ENCODE data around the gene CPN1. TPM values are rescaled to one million over a fixed set of nuclear protein-coding genes. Genes with fewer than 3 reads are reported as not detected.
"Not testable (repeated sequence)": the region's sequence is repeated elsewhere in the genome, so short reads cannot be mapped to it uniquely, and the experiment has no call there.

The CPN1 gene
- total and polyA plus RNA-seq, 2 of the 8 experiments (the other 6 are each of a cell fraction or from before 2014, with no cell fraction given) = 0.15 to 0.20 TPM

- TF ChIP-seq ATF2 (IDR thresholded peaks at IDR 0.05; ENCODE audit: low read length) = no peak
Observed at GRCh38 chr10:100089241-100089640, 7.6 kb upstream of the CPN1 start (continued).

GRCh38 chr10:100086708-100087107 is 5.0 kb upstream of the CPN1 start:
- H3K9me3 ChIP-seq (ENCODE audit: insufficient read depth in 2 of 2, low read depth in 1 of 2, low read length in 1 of 2); H3K27me3 ChIP-seq (replicated peaks in 1 of 4; ENCODE audit: control insufficient read depth in 3 of 4, extremely low read depth in 1 of 4, insufficient read depth in 3 of 4, low read length in 3 of 4); H2BK20ac ChIP-seq (ENCODE audit: low read length); H4K20me1 ChIP-seq (replicated peaks in 1 of 2; ENCODE audit: control insufficient read depth in 1 of 2, insufficient read depth in 2 of 2, low read length in 2 of 2); H3K27ac ChIP-seq (ENCODE audit: low read depth, low read length); H4K8ac ChIP-seq (ENCODE audit: extremely low read depth, insufficient read depth, low read length); H2BK12ac ChIP-seq (ENCODE audit: low read depth, low read length); H3K14ac ChIP-seq (ENCODE audit: insufficient read length); H3K4ac ChIP-seq (replicated peaks; ENCODE audit: insufficient read length, low read depth, low read length); H3K56ac ChIP-seq (replicated peaks; ENCODE audit: insufficient read length, low read depth, low read length); H2AFZ ChIP-seq (ENCODE audit: low read length); H3K4me1 ChIP-seq (replicated peaks in 1 of 4; ENCODE audit: control insufficient read depth in 3 of 4, insufficient read depth in 4 of 4, low read length in 3 of 4); H4K91ac ChIP-seq (replicated peaks; ENCODE audit: insufficient read length, low read length); H4K5ac ChIP-seq (ENCODE audit: insufficient read length, low read depth, low read length); H3K4me2 ChIP-seq (ENCODE audit: insufficient read depth in 1 of 2, low read depth in 2 of 2, low read length in 2 of 2); H3K79me1 ChIP-seq (ENCODE audit: low read depth, low read length); H3K18ac ChIP-seq (ENCODE audit: extremely low read depth, low read length); POLR2A ChIA-PET (ENCODE audit: partially characterized antibody); H3K79me2 ChIP-seq (ENCODE audit: control insufficient read depth in 1 of 2, insufficient read depth in 2 of 2, low read length in 2 of 2); CTCF ChIA-PET (ENCODE audit: partially characterized antibody); H2BK120ac ChIP-seq (replicated peaks; ENCODE audit: low read depth, low read length); FAIRE-seq; H3K9ac ChIP-seq (replicated peaks in 1 of 4; ENCODE audit: extremely low read depth in 1 of 4, low read depth in 3 of 4, low read length in 3 of 4); H3K36me3 ChIP-seq (ENCODE audit: control insufficient read depth in 2 of 4, insufficient read depth in 4 of 4, low read length in 3 of 4); H3K23ac ChIP-seq (ENCODE audit: insufficient read length); DNase-seq (ENCODE audit: low read depth in 1 of 2, low spot score in 2 of 2); H2BK5ac ChIP-seq (ENCODE audit: low read depth, low read length); H3K4me3 ChIP-seq (ENCODE audit: extremely low read depth in 1 of 4, insufficient read depth in 2 of 4, low read depth in 3 of 4, low read length in 4 of 4); H3K23me2 ChIP-seq (ENCODE audit: low read depth, low read length); H2BK15ac ChIP-seq (ENCODE audit: low read length); H2AK5ac ChIP-seq (ENCODE audit: low read depth, low read length): not testable (repeated sequence)
- 81% methylated on average over 5 of the region's 5 CpGs; no CpG with 5 or more reads in 1 of the 2 experiments for WGBS, 2 experiments (ENCODE audit: extremely low coverage in 1 of 2, insufficient coverage in 1 of 2, insufficient read length in 1 of 2, insufficient replicate concordance in 2 of 2, low coverage in 1 of 2, low lambda C conversion rate in 2 of 2, missing lambda C conversion rate in 1 of 2)
